ENCODE results near the gene AP3D1. TPM values are rescaled to one million over a fixed set of nuclear protein-coding genes. Genes with fewer than 3 reads are reported as not detected.

Gene AP3D1
- total RNA-seq, 2 donors from 2014 or later = 81.4 to 116 TPM

DNA sequence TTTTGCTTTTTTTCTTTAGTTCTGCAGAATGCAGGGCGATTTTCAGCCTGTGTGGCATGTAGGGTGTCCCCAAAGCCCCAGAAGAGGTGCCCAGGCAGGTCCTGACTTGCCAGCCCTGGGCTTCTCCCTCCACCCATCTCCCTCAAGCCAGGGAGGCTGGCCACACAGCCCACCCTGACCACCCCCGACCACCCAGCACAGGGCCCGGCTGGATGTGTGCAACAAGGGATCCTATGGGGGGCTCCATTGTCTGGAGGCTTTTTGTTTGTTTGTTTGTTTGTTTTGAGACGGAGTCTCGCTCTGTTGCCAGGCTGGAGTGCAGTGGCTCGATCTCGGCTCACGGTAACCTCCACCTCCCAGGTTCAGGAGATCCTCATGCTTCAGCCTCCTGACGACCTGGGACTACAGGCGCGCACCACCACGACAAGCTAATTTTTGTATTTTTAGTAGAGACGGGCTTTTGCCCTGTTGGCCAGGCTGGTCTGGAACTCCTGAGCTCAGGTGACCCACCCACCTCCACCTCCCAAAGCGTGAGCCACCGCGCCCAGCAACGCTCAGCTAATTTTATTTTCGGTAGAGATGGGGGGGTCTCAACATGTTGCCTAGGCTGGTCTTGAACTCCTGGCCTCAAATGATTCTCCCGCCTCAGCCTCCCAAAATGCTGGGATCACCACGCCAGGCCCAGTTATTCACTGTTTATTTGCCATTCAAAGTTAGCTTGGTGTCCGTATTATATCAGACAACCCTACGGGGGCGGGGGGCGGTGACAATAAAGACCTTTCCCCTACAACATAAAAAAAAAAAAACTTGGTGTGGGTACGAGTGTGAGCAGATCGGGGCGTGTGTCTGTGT, 92.6 kb downstream of the AP3D1 start:
- H3K9me3 ChIP-seq = no peaks in the 10 kb centered on the region
- H3K4me1 ChIP-seq (ENCODE audit: control insufficient read depth in 1 of 2, low read depth in 2 of 2) = peaks cover 29 to 49% of the 10 kb centered on the region in 2 donors
- ATAC-seq (ENCODE audit: insufficient number of reproducible peaks, low FRiP score, low read depth) = no peak
- no peaks in the 10 kb centered on the region for H3K27me3 ChIP-seq (replicated peaks; ENCODE audit: insufficient read depth)
- H3K4me3 ChIP-seq = no peak overlapping the region
- DNase-seq (ENCODE audit: low spot score) = no peak
- H3K27ac ChIP-seq = peak overlapping the region; percentile 95 to 96
- no peaks in the 10 kb centered on the region for H3K36me3 ChIP-seq
- TF ChIP-seq, protein P1, sequence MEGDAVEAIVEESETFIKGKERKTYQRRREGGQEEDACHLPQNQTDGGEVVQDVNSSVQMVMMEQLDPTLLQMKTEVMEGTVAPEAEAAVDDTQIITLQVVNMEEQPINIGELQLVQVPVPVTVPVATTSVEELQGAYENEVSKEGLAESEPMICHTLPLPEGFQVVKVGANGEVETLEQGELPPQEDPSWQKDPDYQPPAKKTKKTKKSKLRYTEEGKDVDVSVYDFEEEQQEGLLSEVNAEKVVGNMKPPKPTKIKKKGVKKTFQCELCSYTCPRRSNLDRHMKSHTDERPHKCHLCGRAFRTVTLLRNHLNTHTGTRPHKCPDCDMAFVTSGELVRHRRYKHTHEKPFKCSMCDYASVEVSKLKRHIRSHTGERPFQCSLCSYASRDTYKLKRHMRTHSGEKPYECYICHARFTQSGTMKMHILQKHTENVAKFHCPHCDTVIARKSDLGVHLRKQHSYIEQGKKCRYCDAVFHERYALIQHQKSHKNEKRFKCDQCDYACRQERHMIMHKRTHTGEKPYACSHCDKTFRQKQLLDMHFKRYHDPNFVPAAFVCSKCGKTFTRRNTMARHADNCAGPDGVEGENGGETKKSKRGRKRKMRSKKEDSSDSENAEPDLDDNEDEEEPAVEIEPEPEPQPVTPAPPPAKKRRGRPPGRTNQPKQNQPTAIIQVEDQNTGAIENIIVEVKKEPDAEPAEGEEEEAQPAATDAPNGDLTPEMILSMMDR (IDR thresholded peaks at IDR 0.05) = no peak

GRCh38 chr19:2057484-2058469, 93.6 kb downstream of the AP3D1 start:
- Histone ChIP-seq H3K27ac (peak overlapping the region; percentile 95 to 96), H3K36me3 (no peaks in the 10 kb centered on the region), H3K9me3 (no peaks in the 10 kb centered on the region), H3K27me3 (replicated peaks; ENCODE audit: insufficient read depth) (no peaks in the 10 kb centered on the region), H3K4me3 (no peak overlapping the region), H3K4me1 (ENCODE audit: control insufficient read depth in 1 of 2, low read depth in 2 of 2) (peaks cover 29 to 50% of the 10 kb centered on the region in 2 donors)
- DNase-seq (ENCODE audit: low spot score) (no peak), ATAC-seq (ENCODE audit: insufficient number of reproducible peaks, low FRiP score, low read depth) (no peak)
- TF ChIP-seq, protein P1 (IDR thresholded peaks at IDR 0.05) = no peak

DNA sequence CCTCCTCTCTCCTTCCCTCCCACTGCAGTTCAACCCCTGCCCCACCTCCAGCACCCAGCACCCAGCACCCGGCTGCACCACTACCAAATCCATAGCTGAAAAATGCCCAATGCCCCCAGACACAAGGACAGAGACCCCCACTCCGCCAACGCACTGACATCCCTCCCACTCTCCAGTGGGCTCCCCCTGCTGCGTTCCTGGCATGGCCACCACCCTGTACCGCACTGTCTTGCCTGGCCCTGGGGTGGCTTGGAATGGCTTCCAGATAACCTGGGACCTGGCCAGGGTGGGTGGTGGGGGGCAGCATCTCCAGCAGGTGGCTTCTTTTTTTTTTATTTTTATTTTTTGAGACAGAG, 94.6 kb downstream of the AP3D1 start:
- DNase-seq (ENCODE audit: low spot score) (no peak), ATAC-seq (ENCODE audit: insufficient number of reproducible peaks, low FRiP score, low read depth) (no peak)
- H3K9me3 ChIP-seq = no peaks in the 10 kb centered on the region
- TF ChIP-seq, protein P1 (IDR thresholded peaks at IDR 0.05) = no peak
- H3K27me3 ChIP-seq (replicated peaks; ENCODE audit: insufficient read depth) = no peaks in the 10 kb centered on the region
- H3K36me3 ChIP-seq = no peaks in the 10 kb centered on the region
- peak overlapping the region; percentile 69 to 96 for H3K27ac ChIP-seq
- peaks cover 26 to 48% of the 10 kb centered on the region in 2 donors for H3K4me1 ChIP-seq (ENCODE audit: control insufficient read depth in 1 of 2, low read depth in 2 of 2)
- H3K4me3 ChIP-seq = no peak overlapping the region

GRCh38 chr19:2055931-2056836, 95.2 kb downstream of the AP3D1 start:
- TF ChIP-seq, protein P1 (IDR thresholded peaks at IDR 0.05) = no peak
- Histone ChIP-seq H3K9me3 (no peaks in the 10 kb centered on the region), H3K27me3 (replicated peaks; ENCODE audit: insufficient read depth) (no peaks in the 10 kb centered on the region), H3K36me3 (no peaks in the 10 kb centered on the region), H3K27ac (peak overlapping the region; percentile 69 to 87), H3K4me3 (peak overlapping the region; percentile 53), H3K4me1 (ENCODE audit: control insufficient read depth in 1 of 2, low read depth in 2 of 2) (peaks cover 26 to 51% of the 10 kb centered on the region in 2 donors)
- no peak for ATAC-seq (ENCODE audit: insufficient number of reproducible peaks, low FRiP score, low read depth)
- DNase-seq (ENCODE audit: low spot score) = no peak
